Cardiac muscle cell (in vitro differentiated cells and primary cell): ENCODE data around the gene HOXD12. TPM values are rescaled to one million over a fixed set of nuclear protein-coding genes. Genes with fewer than 3 reads are reported as not detected.

Source experiments
- DNase-seq, 2 donors: peaks; one replicate each; pipeline versions ENCODE4 v3.0.0 to v3.0.0-alpha.2; 2010 to 2017; ENCODE audit warnings: low read depth in 1 of 2, low spot score in 1 of 2
- H3K27ac ChIP-seq: fragments of 200-600 bp; sonication (generic); 2 replicates; pipeline ENCODE4 v1.5.1; 2016
- H3K27me3 ChIP-seq: fragments of 200-600 bp; sonication (generic); 2 replicates; pipeline ENCODE4 v1.6.0; 2016; ENCODE audit warnings: control low read depth
- H3K36me3 ChIP-seq: fragments of 200-600 bp; sonication (generic); 2 replicates; pipeline ENCODE4 v1.5.1; 2016; ENCODE audit warnings: control low read depth
- H3K4me1 ChIP-seq: fragments of 200-600 bp; sonication (generic); 2 replicates; pipeline ENCODE4 v1.8.1; 2017; ENCODE audit warnings: low read depth, mild to moderate bottlenecking, mixed run types
- H3K4me3 ChIP-seq: fragments of 200-600 bp; sonication (generic); 2 replicates; pipeline ENCODE4 v1.5.1; 2016; ENCODE audit warnings: mild to moderate bottlenecking
- H3K9me3 ChIP-seq: fragments of 200-600 bp; sonication (generic); 2 replicates; pipeline ENCODE4 v1.5.1; 2017; ENCODE audit warnings: low read depth, mild to moderate bottlenecking, control low read depth
- polyA plus RNA-seq: library from polyadenylated mRNA; unstranded; fragments of >200 nt; fragmentation: Nextera tagmentation; extraction: Ambion mirVana; gene quantifications from 2 replicates; pipeline ENCODE4 v1.2.1, GENCODE V29; 2016
- total RNA-seq: library from RNA; depleted of rRNA; stranded (reverse); fragments of >200 nt; gene quantifications from 2 replicates; pipeline ENCODE4 v1.2.3, GENCODE V29; 2016
- TF ChIP-seq, protein P1 (sequence below): IDR thresholded peaks from 2 replicates; pipeline ENCODE4 v1.5.1; 2012; ENCODE audit warnings: low read depth, mild to moderate bottlenecking, low read length

The HOXD12 gene
- total and polyA plus RNA-seq, 2 experiments from 2014 or later, result not detected

DNA sequence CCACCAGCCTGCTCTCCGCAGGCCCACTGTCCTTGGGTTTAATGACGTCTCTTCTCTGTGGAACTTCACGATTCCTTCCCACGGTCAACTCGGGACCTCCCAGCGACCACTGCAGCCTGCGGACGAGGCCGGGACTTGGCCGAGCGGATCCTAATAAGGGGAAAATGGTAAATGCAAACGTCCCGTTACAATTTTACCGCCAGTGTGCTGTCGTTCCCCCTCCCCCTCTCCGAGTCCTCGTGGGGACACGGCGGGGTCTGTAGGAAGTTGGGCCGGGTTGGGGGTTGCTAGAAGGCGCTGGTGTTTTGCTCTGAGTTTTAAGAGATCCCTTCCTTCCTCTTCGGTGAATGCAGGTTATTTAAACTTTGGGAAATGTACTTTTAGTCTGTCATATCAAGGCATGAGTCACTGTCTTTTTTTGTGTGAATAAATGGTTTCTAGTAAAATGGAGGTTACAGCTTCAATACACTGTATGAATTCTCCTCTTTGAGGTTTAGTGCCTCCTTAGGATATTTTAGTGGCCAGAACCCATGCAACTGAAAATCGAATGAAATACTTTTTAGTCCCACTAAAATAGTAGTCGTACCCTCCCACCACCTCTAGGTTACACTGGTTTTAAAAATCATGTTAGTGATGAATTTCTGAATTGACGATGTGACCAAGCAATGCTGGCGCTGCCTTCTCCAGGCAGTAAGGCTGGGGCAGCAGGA lies 9.8 kb downstream of the HOXD12 start:
- Histone ChIP-seq H3K36me3 (no peaks in the 10 kb centered on the region), H3K4me1 (peaks cover 3% of the 10 kb centered on the region), H3K4me3 (no peak overlapping the region), H3K27ac (no peak overlapping the region), H3K27me3 (peaks cover 99% of the 10 kb centered on the region), H3K9me3 (no peaks in the 10 kb centered on the region)
- no peak for DNase-seq
- TF ChIP-seq, protein P1, sequence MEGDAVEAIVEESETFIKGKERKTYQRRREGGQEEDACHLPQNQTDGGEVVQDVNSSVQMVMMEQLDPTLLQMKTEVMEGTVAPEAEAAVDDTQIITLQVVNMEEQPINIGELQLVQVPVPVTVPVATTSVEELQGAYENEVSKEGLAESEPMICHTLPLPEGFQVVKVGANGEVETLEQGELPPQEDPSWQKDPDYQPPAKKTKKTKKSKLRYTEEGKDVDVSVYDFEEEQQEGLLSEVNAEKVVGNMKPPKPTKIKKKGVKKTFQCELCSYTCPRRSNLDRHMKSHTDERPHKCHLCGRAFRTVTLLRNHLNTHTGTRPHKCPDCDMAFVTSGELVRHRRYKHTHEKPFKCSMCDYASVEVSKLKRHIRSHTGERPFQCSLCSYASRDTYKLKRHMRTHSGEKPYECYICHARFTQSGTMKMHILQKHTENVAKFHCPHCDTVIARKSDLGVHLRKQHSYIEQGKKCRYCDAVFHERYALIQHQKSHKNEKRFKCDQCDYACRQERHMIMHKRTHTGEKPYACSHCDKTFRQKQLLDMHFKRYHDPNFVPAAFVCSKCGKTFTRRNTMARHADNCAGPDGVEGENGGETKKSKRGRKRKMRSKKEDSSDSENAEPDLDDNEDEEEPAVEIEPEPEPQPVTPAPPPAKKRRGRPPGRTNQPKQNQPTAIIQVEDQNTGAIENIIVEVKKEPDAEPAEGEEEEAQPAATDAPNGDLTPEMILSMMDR, result no peak

GRCh38 chr2:176109946-176110345 lies 10.4 kb downstream of the HOXD12 start:
- TF ChIP-seq, protein P1, result no peak
- H3K4me3 ChIP-seq, result no peak overlapping the region
- H3K9me3 ChIP-seq, result no peaks in the 10 kb centered on the region
- peaks cover 99% of the 10 kb centered on the region for H3K27me3 ChIP-seq
- no peak for DNase-seq
- no peaks in the 10 kb centered on the region for H3K36me3 ChIP-seq
- peaks cover 2% of the 10 kb centered on the region for H3K4me1 ChIP-seq
- no peak overlapping the region for H3K27ac ChIP-seq

GRCh38 chr2:176110415-176111308 lies 11.1 kb downstream of the HOXD12 start:
- no peaks in the 10 kb centered on the region for H3K36me3 ChIP-seq
- no peak for DNase-seq
- H3K9me3 ChIP-seq, result no peaks in the 10 kb centered on the region
- H3K4me3 ChIP-seq, result no peak overlapping the region
- peaks cover 99% of the 10 kb centered on the region for H3K27me3 ChIP-seq
- H3K4me1 ChIP-seq, result peaks cover 2% of the 10 kb centered on the region
- H3K27ac ChIP-seq, result no peak overlapping the region
- TF ChIP-seq, protein P1, result no peak

DNA sequence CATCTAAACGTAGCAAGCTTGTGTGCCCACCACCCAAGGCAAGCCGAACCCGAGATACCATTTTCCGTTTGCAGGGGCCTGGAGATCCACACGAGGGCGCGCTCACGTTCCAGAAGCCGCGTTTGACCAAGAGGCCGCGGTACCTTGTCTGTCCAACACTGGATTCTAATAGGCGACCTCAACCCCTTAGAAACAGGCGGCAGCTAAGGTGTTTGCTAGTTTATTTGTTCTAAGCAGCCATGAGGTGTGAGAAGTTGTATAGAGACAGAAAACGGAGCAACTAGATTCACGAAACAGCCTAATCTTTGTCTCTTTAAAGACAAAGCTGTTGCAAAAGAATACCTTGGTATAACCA lies 11.7 kb downstream of the HOXD12 start:
- peaks cover 99% of the 10 kb centered on the region for H3K27me3 ChIP-seq
- no peaks in the 10 kb centered on the region for H3K36me3 ChIP-seq
- no peak overlapping the region for H3K27ac ChIP-seq
- no peaks in the 10 kb centered on the region for H3K9me3 ChIP-seq
- TF ChIP-seq, protein P1, result peak; percentile 80
- peak; percentile 57 to 75 for DNase-seq
- peaks cover 2% of the 10 kb centered on the region for H3K4me1 ChIP-seq
- H3K4me3 ChIP-seq, result no peak overlapping the region

DNA sequence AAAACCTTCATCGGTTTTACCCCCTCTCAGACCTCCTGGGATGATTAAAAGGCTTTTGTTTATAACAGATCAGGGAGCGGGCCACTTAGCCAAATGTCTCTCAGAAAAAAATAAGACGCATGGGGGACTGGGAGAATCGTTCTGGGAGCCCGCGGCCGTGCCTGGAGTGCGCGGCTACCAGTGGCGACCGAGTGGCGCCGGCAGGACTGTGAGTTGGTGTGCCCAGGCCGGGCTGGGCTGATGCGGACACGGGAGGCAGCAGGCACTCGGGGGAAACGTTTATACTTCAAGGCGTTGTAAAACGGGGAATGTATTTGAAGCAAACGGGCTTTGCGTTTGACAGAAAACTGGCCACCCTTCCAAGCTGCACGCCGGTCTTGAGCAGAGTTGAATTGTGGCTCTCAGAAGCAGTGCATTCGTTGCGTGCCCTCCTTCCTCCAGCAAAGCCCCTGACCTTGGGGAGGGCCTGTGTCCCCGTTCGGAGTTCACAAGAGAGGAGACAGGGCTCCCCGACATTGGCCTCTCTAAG lies 12.3 kb downstream of the HOXD12 start:
- TF ChIP-seq, protein P1, result no peak
- H3K36me3 ChIP-seq, result no peaks in the 10 kb centered on the region
- peaks cover 2% of the 10 kb centered on the region for H3K4me1 ChIP-seq
- H3K27ac ChIP-seq, result no peak overlapping the region
- DNase-seq, result no peak
- H3K4me3 ChIP-seq, result no peak overlapping the region
- no peaks in the 10 kb centered on the region for H3K9me3 ChIP-seq
- H3K27me3 ChIP-seq, result peaks cover 99% of the 10 kb centered on the region
